Activated CD4-positive, alpha-beta memory T cell treated with anti-CD3 and anti-CD28 coated beads, Interleukin-2, amount 10 ng/mL, durations not matched to agents 7 days and 5 days (primary cell): ENCODE measurements around the gene CSF2RB. TPM values are rescaled to one million over a fixed set of nuclear protein-coding genes. Genes with fewer than 3 reads are reported as not detected.

Experiments
- CTCF ChIA-PET: fragments of 350-600 bp; sonication (Branson Sonifier 250); formaldehyde crosslinking; loops from one replicate; lab custom pipeline; 2021; ENCODE audit warnings: antibody characterized with exemption, inconsistent platforms; lab: Charles Lee
- POLR2A ChIA-PET: fragments of 350-600 bp; sonication (Branson Sonifier 250); formaldehyde crosslinking; loops from one replicate; lab custom pipeline; 2021; ENCODE audit warnings: antibody characterized with exemption; lab: Charles Lee
- DNase-seq: peaks from one replicate; pipeline ENCODE4 v3.0.0-alpha.2; 2020
- H3K27ac Mint-ChIP-seq: one replicate; pipeline ENCODE4 v1.8.0; 2021; ENCODE audit warnings: mild to moderate bottlenecking, mixed read lengths
- H3K27me3 Mint-ChIP-seq: one replicate; pipeline ENCODE4 v1.8.0; 2021; ENCODE audit warnings: mixed read lengths
- H3K36me3 Mint-ChIP-seq: one replicate; pipeline ENCODE4 v1.8.0; 2021; ENCODE audit warnings: low read depth, mixed read lengths
- H3K4me1 Mint-ChIP-seq: one replicate; pipeline ENCODE4 v1.8.0; 2021; ENCODE audit warnings: mixed read lengths
- H3K4me3 Mint-ChIP-seq: one replicate; pipeline ENCODE4 v1.8.0; 2021; ENCODE audit warnings: mild to moderate bottlenecking, mixed read lengths
- H3K9me3 Mint-ChIP-seq: one replicate; pipeline ENCODE4 v1.8.0; 2021; ENCODE audit warnings: mixed read lengths
- total RNA-seq, 2 experiments: library from RNA; stranded (reverse); gene quantifications; one replicate each; pipeline ENCODE4 v1.2.3, GENCODE V29; 2021

The CSF2RB gene
- total RNA-seq, 2 experiments from 2014 or later, result 2.3 to 3.0 TPM

- H3K4me3 Mint-ChIP-seq, result peak overlapping the region; percentile 14
- ChIA-PET CTCF (interaction anchor here (0.5 to 2.1 kb wide), 10 partner anchors 8 to 104 kb away, joined by 3 to 28 read pairs (median 4); partner anchors contain the start of genes IFT27 and NCF4), POLR2A (interaction anchor here (0.7 to 1.8 kb wide), 9 partner anchors 8 to 104 kb away, joined by 3 to 29 read pairs (median 4); partner anchors contain the start of gene NCF4)
- no peaks in the 10 kb centered on the region for H3K9me3 Mint-ChIP-seq
- H3K4me1 Mint-ChIP-seq, result peaks cover 37% of the 10 kb centered on the region
- DNase-seq, result peak; percentile 61
- peak overlapping the region; percentile 90 for H3K27ac Mint-ChIP-seq
- no peaks in the 10 kb centered on the region for H3K27me3 Mint-ChIP-seq
- H3K36me3 Mint-ChIP-seq, result peaks cover 90% of the 10 kb centered on the region
These were observed 39.7 kb upstream of the CSF2RB start for GRCh38 chr22:36873614-36874308.

GRCh38 chr22:36874309-36874696, 39.1 kb upstream of the CSF2RB start:
- peak overlapping the region; percentile 14 for H3K4me3 Mint-ChIP-seq
- peaks cover 5% of the 10 kb centered on the region for H3K9me3 Mint-ChIP-seq
- peak overlapping the region; percentile 90 for H3K27ac Mint-ChIP-seq
- no peak for DNase-seq
- H3K36me3 Mint-ChIP-seq, result peaks cover 92% of the 10 kb centered on the region
- no peaks in the 10 kb centered on the region for H3K27me3 Mint-ChIP-seq
- CTCF ChIA-PET, result interaction anchor here (0.5 to 2.1 kb wide), 10 partner anchors 7 to 103 kb away, joined by 3 to 28 read pairs (median 4); partner anchors contain the start of genes IFT27 and NCF4
- POLR2A ChIA-PET, result interaction anchor here (1.0 to 1.8 kb wide), 8 partner anchors 8 to 103 kb away, joined by 3 to 29 read pairs (median 4); partner anchors contain the start of gene NCF4
- H3K4me1 Mint-ChIP-seq, result peaks cover 37% of the 10 kb centered on the region

- H3K4me1 Mint-ChIP-seq, result peaks cover 37% of the 10 kb centered on the region
- CTCF ChIA-PET, result interaction anchor here (1.5 to 2.1 kb wide), 4 partner anchors 14 to 103 kb away, joined by 3 to 28 read pairs (median 13); partner anchors contain the start of genes IFT27 and NCF4
- peaks cover 93% of the 10 kb centered on the region for H3K36me3 Mint-ChIP-seq
- H3K27me3 Mint-ChIP-seq, result no peaks in the 10 kb centered on the region
- peaks cover 9% of the 10 kb centered on the region for H3K9me3 Mint-ChIP-seq
- peak overlapping the region; percentile 90 for H3K27ac Mint-ChIP-seq
- POLR2A ChIA-PET, result interaction anchor here (1.4 to 1.8 kb wide), 4 partner anchors 9 to 27 kb away, joined by 4 to 29 read pairs (median 4); partner anchors contain the start of gene NCF4
- H3K4me3 Mint-ChIP-seq, result no peak overlapping the region
- no peak for DNase-seq
These were observed 38.7 kb upstream of the CSF2RB start for GRCh38 chr22:36874736-36875135.

GRCh38 chr22:36875741-36876140, 37.7 kb upstream of the CSF2RB start:
- peaks cover 96% of the 10 kb centered on the region for H3K36me3 Mint-ChIP-seq
- ChIA-PET POLR2A (interaction anchor here (1.6 kb wide), 1 partner anchor 10 kb away, joined by 4 read pairs; no protein-coding TSS in a partner anchor), CTCF (no interaction called here)
- H3K4me1 Mint-ChIP-seq, result peaks cover 35% of the 10 kb centered on the region
- no peaks in the 10 kb centered on the region for H3K27me3 Mint-ChIP-seq
- H3K4me3 Mint-ChIP-seq, result no peak overlapping the region
- H3K9me3 Mint-ChIP-seq, result peaks cover 19% of the 10 kb centered on the region
- no peak for DNase-seq
- H3K27ac Mint-ChIP-seq, result peak overlapping the region; percentile 27

- H3K4me1 Mint-ChIP-seq, result peaks cover 12% of the 10 kb centered on the region
- H3K27ac Mint-ChIP-seq, result no peak overlapping the region
- no peaks in the 10 kb centered on the region for H3K27me3 Mint-ChIP-seq
- peaks cover 84% of the 10 kb centered on the region for H3K36me3 Mint-ChIP-seq
- CTCF ChIA-PET, result no interaction called here
- DNase-seq, result no peak
- POLR2A ChIA-PET, result interaction anchor here (2.3 kb wide), 1 partner anchor 18 kb away, joined by 7 read pairs; the partner anchor contains the start of gene NCF4
- no peak overlapping the region for H3K4me3 Mint-ChIP-seq
- peaks cover 46% of the 10 kb centered on the region for H3K9me3 Mint-ChIP-seq
These were observed 33.7 kb upstream of the CSF2RB start for GRCh38 chr22:36879775-36880174.

GRCh38 chr22:36881504-36882245, 31.8 kb upstream of the CSF2RB start:
- H3K27me3 Mint-ChIP-seq, result no peaks in the 10 kb centered on the region
- H3K36me3 Mint-ChIP-seq, result peaks cover 65% of the 10 kb centered on the region
- ChIA-PET POLR2A (interaction anchor here (0.9 to 2.4 kb wide), 4 partner anchors 8 to 21 kb away, joined by 3 to 8 read pairs (median 4); partner anchors contain the start of gene NCF4), CTCF (interaction anchor here (0.6 to 1.0 kb wide), 3 partner anchors 8 to 40 kb away, joined by 3 to 4 read pairs (median 3); partner anchors contain the start of gene NCF4)
- no peak overlapping the region for H3K4me3 Mint-ChIP-seq
- peak overlapping the region; percentile 12 for H3K27ac Mint-ChIP-seq
- peaks cover 13% of the 10 kb centered on the region for H3K4me1 Mint-ChIP-seq
- H3K9me3 Mint-ChIP-seq, result peaks cover 54% of the 10 kb centered on the region
- no peak for DNase-seq

- POLR2A ChIA-PET, result interaction anchor here (0.7 to 1.7 kb wide), 3 partner anchors 10 to 108 kb away, joined by 3 to 4 read pairs (median 3); partner anchors contain the start of gene IFT27
- Mint-ChIP-seq H3K36me3 (peaks cover 43% of the 10 kb centered on the region), H3K27me3 (peaks cover 2% of the 10 kb centered on the region), H3K4me3 (no peak overlapping the region), H3K27ac (no peak overlapping the region), H3K4me1 (peaks cover 22% of the 10 kb centered on the region), H3K9me3 (peaks cover 49% of the 10 kb centered on the region)
- DNase-seq, result no peak
- CTCF ChIA-PET, result interaction anchor here (1.0 to 1.3 kb wide), 2 partner anchors 11 to 23 kb away, joined by 4 read pairs; partner anchors contain the start of gene NCF4
These were observed 28.9 kb upstream of the CSF2RB start for GRCh38 chr22:36884349-36885158.

- no peak overlapping the region for H3K27ac Mint-ChIP-seq
- H3K4me1 Mint-ChIP-seq, result peaks cover 22% of the 10 kb centered on the region
- POLR2A ChIA-PET, result interaction anchor here (1.0 to 2.3 kb wide), 2 partner anchors 15 to 24 kb away, joined by 3 to 11 read pairs; partner anchors contain the start of gene NCF4
- peaks cover 40% of the 10 kb centered on the region for H3K9me3 Mint-ChIP-seq
- H3K27me3 Mint-ChIP-seq, result peaks cover 2% of the 10 kb centered on the region
- CTCF ChIA-PET, result no interaction called here
- no peak overlapping the region for H3K4me3 Mint-ChIP-seq
- no peak for DNase-seq
- H3K36me3 Mint-ChIP-seq, result peaks cover 33% of the 10 kb centered on the region
These were observed 28.0 kb upstream of the CSF2RB start for GRCh38 chr22:36885474-36885873.

GRCh38 chr22:36886016-36886415, 27.4 kb upstream of the CSF2RB start:
- peaks cover 28% of the 10 kb centered on the region for H3K36me3 Mint-ChIP-seq
- H3K27me3 Mint-ChIP-seq, result peaks cover 2% of the 10 kb centered on the region
- POLR2A ChIA-PET, result interaction anchor here (1.0 to 2.3 kb wide), 3 partner anchors 12 to 25 kb away, joined by 3 to 11 read pairs (median 4); partner anchors contain the start of gene NCF4

GRCh38 chr22:36887162-36887561, 26.3 kb upstream of the CSF2RB start:
- peaks cover 2% of the 10 kb centered on the region for H3K27me3 Mint-ChIP-seq
- no peak for DNase-seq
- H3K36me3 Mint-ChIP-seq, result peaks cover 18% of the 10 kb centered on the region
- H3K27ac Mint-ChIP-seq, result peak overlapping the region; percentile 64
- H3K4me1 Mint-ChIP-seq, result peaks cover 17% of the 10 kb centered on the region
- peaks cover 27% of the 10 kb centered on the region for H3K9me3 Mint-ChIP-seq
- ChIA-PET CTCF (interaction anchor here (1.3 to 1.8 kb wide), 3 partner anchors 26 to 90 kb away, joined by 3 to 11 read pairs (median 4); partner anchors contain the start of gene NCF4), POLR2A (interaction anchor here (0.6 to 2.3 kb wide), 3 partner anchors 14 to 55 kb away, joined by 3 to 11 read pairs (median 4); partner anchors contain the start of gene NCF4)
- H3K4me3 Mint-ChIP-seq, result no peak overlapping the region

More at GRCh38 chr22:36886016-36886415, 27.4 kb upstream of the CSF2RB start:
- Mint-ChIP-seq H3K4me1 (peaks cover 22% of the 10 kb centered on the region), H3K9me3 (peaks cover 36% of the 10 kb centered on the region), H3K4me3 (no peak overlapping the region), H3K27ac (no peak overlapping the region)
- no peak for DNase-seq
- CTCF ChIA-PET, result interaction anchor here (0.6 to 1.4 kb wide), 3 partner anchors 25 to 706 kb away, joined by 3 to 4 read pairs (median 3); partner anchors contain the start of gene NCF4

GRCh38 chr22:36891646-36892045, 21.8 kb upstream of the CSF2RB start:
- H3K27ac Mint-ChIP-seq, result no peak overlapping the region
- DNase-seq, result no peak
- POLR2A ChIA-PET, result interaction anchor here (1.2 to 1.6 kb wide), 2 partner anchors 9 to 18 kb away, joined by 3 read pairs; no protein-coding TSS in a partner anchor

More at GRCh38 chr22:36891646-36892045, 21.8 kb upstream of the CSF2RB start:
- H3K36me3 Mint-ChIP-seq, result peaks cover 17% of the 10 kb centered on the region
- H3K27me3 Mint-ChIP-seq, result peaks cover 2% of the 10 kb centered on the region
- peaks cover 16% of the 10 kb centered on the region for H3K4me1 Mint-ChIP-seq
- no peak overlapping the region for H3K4me3 Mint-ChIP-seq
- CTCF ChIA-PET, result interaction anchor here (0.9 to 1.0 kb wide), 3 partner anchors 18 to 86 kb away, joined by 3 to 5 read pairs (median 3); no protein-coding TSS in a partner anchor
- H3K9me3 Mint-ChIP-seq, result peaks cover 2% of the 10 kb centered on the region
